OCI-LY3 (cell line): Measurements from ENCODE around the gene SLC25A51.
"Not testable (repeated sequence)": the region's sequence is repeated elsewhere in the genome, so short reads cannot be mapped to it uniquely, and the experiment has no call there.

ENCODE experiments used
- H2AFZ ChIP-seq: fragments of 200-600, 300-600 bp; shearing (Covaris generic); 2 replicates; pipeline ENCODE4 v1.6.0; 2014; ENCODE audit warnings: antibody characterized with exemption, low read depth, low read length
- H3K27ac ChIP-seq: fragments of 200-600, 300-600 bp; sonication (generic); 2 replicates; pipeline ENCODE4 v1.5.1; 2014; ENCODE audit warnings: mild to moderate bottlenecking, low read length, moderate library complexity, mixed read lengths
- H3K27me3 ChIP-seq: fragments of 200-600, 300-600 bp; sonication (generic); 2 replicates; pipeline ENCODE4 v1.6.1; 2014; ENCODE audit warnings: low read depth, low read length, mixed read lengths
- H3K36me3 ChIP-seq: fragments of 200-600, 300-600 bp; sonication (generic); replicated peaks from 2 replicates; pipeline ENCODE3; 2014; ENCODE audit warnings: low read depth, low read length, mixed read lengths
- H3K4me1 ChIP-seq: fragments of 300-600, 200-600 bp; sonication (generic); 2 replicates; pipeline ENCODE4 v1.6.1; 2014; ENCODE audit warnings: low read length, mixed read lengths
- H3K4me2 ChIP-seq: fragments of 200-600, 300-600 bp; sonication (generic); 2 replicates; pipeline ENCODE4 v1.6.1; 2014; ENCODE audit warnings: low read length, mixed read lengths
- H3K4me3 ChIP-seq: fragments of 300-600, 200-600 bp; sonication (generic); 2 replicates; pipeline ENCODE4 v1.5.1; 2014; ENCODE audit warnings: antibody characterized with exemption, mild to moderate bottlenecking, low read length, moderate library complexity
- H3K79me2 ChIP-seq: fragments of 300-600, 200-600 bp; shearing (Covaris generic); 2 replicates; pipeline ENCODE4 v1.6.1; 2014; ENCODE audit warnings: mild to moderate bottlenecking, low read length, mixed read lengths
- H3K9ac ChIP-seq: fragments of 300-600, 200-600 bp; shearing (Covaris generic); 2 replicates; pipeline ENCODE4 v1.6.0; 2014; ENCODE audit warnings: mild to moderate bottlenecking, low read length, moderate library complexity
- H3K9me3 ChIP-seq: fragments of 200-600, 300-600 bp; shearing (Covaris generic); 2 replicates; pipeline ENCODE4 v1.6.1; 2014; ENCODE audit warnings: low read length, mixed read lengths; ENCODE audit not compliant: insufficient read depth
- H4K20me1 ChIP-seq: fragments of 200-600, 300-600 bp; sonication (generic); 2 replicates; pipeline ENCODE4 v1.6.1; 2016; ENCODE audit warnings: low read length, mixed read lengths; ENCODE audit not compliant: insufficient read depth
- EZH2phosphoT487 ChIP-seq: fragments of 200-600 bp; shearing (Covaris generic); IDR thresholded peaks from 2 replicates; pipeline ENCODE4 v1.6.1; 2018; ENCODE audit warnings: antibody characterized with exemption, mixed run types, low read depth
- TF ChIP-seq, protein P1 (sequence below): fragments of 200-600, 300-600 bp; sonication (generic); IDR thresholded peaks from 2 replicates; pipeline ENCODE4 v1.5.1; 2014; ENCODE audit warnings: antibody characterized with exemption, low read length, low read depth

Gene SLC25A51

GRCh38 chr9:37913480-37914153 is 9.7 kb upstream of the SLC25A51 start:
- H3K36me3 ChIP-seq: no peaks in the 10 kb centered on the region
- no peak overlapping the region for H3K4me2 ChIP-seq
- peaks cover 14% of the 10 kb centered on the region for H3K4me1 ChIP-seq
- no peak overlapping the region; the same call in 1 of the 2 replicates for H2AFZ ChIP-seq
- no peaks in the 10 kb centered on the region for H3K9me3 ChIP-seq
- no peak overlapping the region for H3K27ac ChIP-seq
- no peaks in the 10 kb centered on the region for H3K79me2 ChIP-seq
- TF ChIP-seq EZH2phosphoT487: no peak
- TF ChIP-seq, protein P1, sequence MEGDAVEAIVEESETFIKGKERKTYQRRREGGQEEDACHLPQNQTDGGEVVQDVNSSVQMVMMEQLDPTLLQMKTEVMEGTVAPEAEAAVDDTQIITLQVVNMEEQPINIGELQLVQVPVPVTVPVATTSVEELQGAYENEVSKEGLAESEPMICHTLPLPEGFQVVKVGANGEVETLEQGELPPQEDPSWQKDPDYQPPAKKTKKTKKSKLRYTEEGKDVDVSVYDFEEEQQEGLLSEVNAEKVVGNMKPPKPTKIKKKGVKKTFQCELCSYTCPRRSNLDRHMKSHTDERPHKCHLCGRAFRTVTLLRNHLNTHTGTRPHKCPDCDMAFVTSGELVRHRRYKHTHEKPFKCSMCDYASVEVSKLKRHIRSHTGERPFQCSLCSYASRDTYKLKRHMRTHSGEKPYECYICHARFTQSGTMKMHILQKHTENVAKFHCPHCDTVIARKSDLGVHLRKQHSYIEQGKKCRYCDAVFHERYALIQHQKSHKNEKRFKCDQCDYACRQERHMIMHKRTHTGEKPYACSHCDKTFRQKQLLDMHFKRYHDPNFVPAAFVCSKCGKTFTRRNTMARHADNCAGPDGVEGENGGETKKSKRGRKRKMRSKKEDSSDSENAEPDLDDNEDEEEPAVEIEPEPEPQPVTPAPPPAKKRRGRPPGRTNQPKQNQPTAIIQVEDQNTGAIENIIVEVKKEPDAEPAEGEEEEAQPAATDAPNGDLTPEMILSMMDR: peak; percentile 97
- no peaks in the 10 kb centered on the region for H3K27me3 ChIP-seq
- no peak overlapping the region for H3K9ac ChIP-seq
- H3K4me3 ChIP-seq: no peak overlapping the region
- no peaks in the 10 kb centered on the region for H4K20me1 ChIP-seq

DNA sequence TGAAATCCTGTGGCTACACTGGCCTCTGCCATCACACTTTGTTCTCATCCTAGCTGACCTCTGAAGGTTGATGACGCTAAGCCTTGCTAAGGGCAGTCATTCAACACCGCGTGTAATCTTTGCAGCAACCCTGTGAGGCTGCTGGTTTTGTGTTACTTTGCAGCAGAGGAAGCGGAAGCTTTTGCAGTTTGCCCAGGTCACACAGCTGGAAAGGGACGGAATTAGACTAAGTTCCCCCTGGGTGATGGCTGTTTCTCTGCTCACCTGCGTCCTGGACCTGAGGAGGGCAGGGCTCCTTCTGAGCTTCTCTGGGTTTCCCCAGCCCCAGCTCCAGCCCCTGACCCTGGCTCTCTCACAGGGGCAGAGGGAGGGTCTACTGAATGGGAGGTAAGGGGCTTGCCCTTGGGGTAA is 7.3 kb upstream of the SLC25A51 start:
- H3K4me3 ChIP-seq: peak overlapping the region; percentile 85
- H3K79me2 ChIP-seq: no peaks in the 10 kb centered on the region
- H3K9me3 ChIP-seq: no peaks in the 10 kb centered on the region
- peak overlapping the region; percentile 98 for H3K4me2 ChIP-seq
- H3K4me1 ChIP-seq: peaks cover 14% of the 10 kb centered on the region
- H3K9ac ChIP-seq: peak overlapping the region; percentile 66
- peak overlapping the region; percentile 76 for H2AFZ ChIP-seq
- H3K36me3 ChIP-seq: no peaks in the 10 kb centered on the region
- H4K20me1 ChIP-seq: no peaks in the 10 kb centered on the region
- TF ChIP-seq, protein P1: no peak
- no peak for TF ChIP-seq EZH2phosphoT487
- no peaks in the 10 kb centered on the region for H3K27me3 ChIP-seq
- H3K27ac ChIP-seq: peak overlapping the region; percentile 27; the same call in 1 of the 2 replicates

GRCh38 chr9:37910271-37910670 is 6.3 kb upstream of the SLC25A51 start:
- Histone ChIP-seq H3K79me2 (no peaks in the 10 kb centered on the region), H3K27ac (no peak overlapping the region)

GRCh38 chr9:37909836-37910235 is 5.9 kb upstream of the SLC25A51 start:
- H2AFZ ChIP-seq, H3K27ac ChIP-seq, H4K20me1 ChIP-seq, H3K4me2 ChIP-seq, H3K36me3 ChIP-seq, H3K4me3 ChIP-seq, H3K79me2 ChIP-seq, H3K9me3 ChIP-seq, H3K27me3 ChIP-seq, H3K9ac ChIP-seq: not testable (repeated sequence)
- peaks cover 15% of the 10 kb centered on the region for H3K4me1 ChIP-seq

More at GRCh38 chr9:37910271-37910670, 6.3 kb upstream of the SLC25A51 start:
- Histone ChIP-seq H3K4me3 (no peak overlapping the region), H3K4me1 (peaks cover 14% of the 10 kb centered on the region), H3K36me3 (no peaks in the 10 kb centered on the region), H3K4me2 (no peak overlapping the region), H3K9ac (no peak overlapping the region), H4K20me1 (no peaks in the 10 kb centered on the region), H3K9me3 (no peaks in the 10 kb centered on the region), H3K27me3 (no peaks in the 10 kb centered on the region), H2AFZ (no peak overlapping the region)
- TF ChIP-seq EZH2phosphoT487: no peak
- TF ChIP-seq, protein P1: no peak
